Activated T-helper 2 cell treated with anti-CD3 and anti-CD28 coated beads, Interferon-gamma antibody, Interleukin-2, Interleukin-4, amounts not matched to agents 10 μg/mL and 5 μg/mL and 100 μg/mL, durations not matched to agents 14 hours and 24 hours and 36 hours (primary cell): ENCODE results near the gene DVL2. TPM values are rescaled to one million over a fixed set of nuclear protein-coding genes. Genes with fewer than 3 reads are reported as not detected.
"Not testable (repeated sequence)": the region's sequence is repeated elsewhere in the genome, so short reads cannot be mapped to it uniquely, and the experiment has no call there.

ENCODE experiments used
- DNase-seq: peaks from one replicate; pipeline ENCODE4 v3.0.0; 2021; ENCODE audit warnings: low spot score
- H3K27ac Mint-ChIP-seq: one replicate; pipeline ENCODE4 v1.8.0; 2021; ENCODE audit warnings: mixed read lengths
- H3K27me3 Mint-ChIP-seq: one replicate; pipeline ENCODE4 v1.8.0; 2021; ENCODE audit warnings: low read depth, mixed read lengths
- H3K36me3 Mint-ChIP-seq: one replicate; pipeline ENCODE4 v1.8.0; 2021; ENCODE audit warnings: low read depth, mixed read lengths
- H3K4me1 Mint-ChIP-seq: one replicate; pipeline ENCODE4 v1.8.0; 2021; ENCODE audit warnings: low read depth, mixed read lengths
- H3K4me3 Mint-ChIP-seq: one replicate; pipeline ENCODE4 v1.8.0; 2021; ENCODE audit warnings: low read depth, mild to moderate bottlenecking, moderate library complexity, mixed read lengths
- H3K9me3 Mint-ChIP-seq: one replicate; pipeline ENCODE4 v1.8.0; 2021; ENCODE audit warnings: mixed read lengths
- intact Hi-C: fragments of 100-400 bp; cut with micrococcal nuclease; formaldehyde crosslinking; loops from one replicate; pipeline ENCODE4 v1.15.1; 2023
- total RNA-seq: library from RNA; stranded (reverse); gene quantifications from 2 replicates; pipeline ENCODE4 v1.2.3, GENCODE V29; 2022

Gene DVL2
- total RNA-seq, 1 donor from 2014 or later: 69.7 TPM

DNA sequence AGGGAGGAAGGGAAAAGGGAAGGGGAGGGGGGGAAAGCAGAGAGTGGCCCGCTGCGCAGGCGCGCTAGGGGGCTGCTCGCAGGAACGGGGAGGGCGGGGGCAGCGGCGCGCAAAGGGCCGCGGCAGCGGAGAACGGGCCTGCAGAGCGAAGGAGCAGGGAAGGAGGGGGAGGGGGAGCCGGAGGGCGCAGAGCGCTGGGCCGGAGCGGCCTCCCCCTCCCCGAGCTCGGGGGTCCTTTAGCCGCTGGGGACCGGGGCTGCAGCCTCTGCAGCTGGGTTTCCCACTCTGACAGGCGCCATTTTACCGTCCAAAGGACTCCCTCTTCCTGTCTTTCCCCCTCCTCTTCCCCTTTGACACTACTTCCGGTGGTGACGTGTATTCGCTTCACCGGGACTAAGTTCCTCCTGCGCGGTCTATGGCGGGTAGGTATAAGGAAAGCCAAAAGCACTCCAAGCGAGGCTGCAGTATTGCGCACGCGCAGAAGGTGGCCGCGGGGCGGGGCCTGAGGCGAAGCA, 17.4 kb upstream of the DVL2 start, which contains the start of gene CTDNEP1:
CTDNEP1 (minus strand) TSS at position 74 of the 515 bp plus-strand sequence. CDS start 438 bp downstream, outside the sequence.
- H3K36me3 Mint-ChIP-seq: peaks cover 52% of the 10 kb centered on the region
- peak within 1 kb of the TSS; percentile 92 for H3K4me3 Mint-ChIP-seq
- peak; percentile 98 for DNase-seq
- H3K27me3 Mint-ChIP-seq: no peaks in the 10 kb centered on the region
- peaks cover 33% of the 10 kb centered on the region for H3K4me1 Mint-ChIP-seq
- H3K9me3 Mint-ChIP-seq: no peaks in the 10 kb centered on the region
- intact Hi-C loops: loop anchor here (1.0 to 2.0 kb wide), 5 partner anchors 9 to 232 kb away; partner anchors contain the start of genes EIF5A, GABARAP and SLC2A4
- peak within 1 kb of the TSS; percentile 98 for H3K27ac Mint-ChIP-seq

DNA sequence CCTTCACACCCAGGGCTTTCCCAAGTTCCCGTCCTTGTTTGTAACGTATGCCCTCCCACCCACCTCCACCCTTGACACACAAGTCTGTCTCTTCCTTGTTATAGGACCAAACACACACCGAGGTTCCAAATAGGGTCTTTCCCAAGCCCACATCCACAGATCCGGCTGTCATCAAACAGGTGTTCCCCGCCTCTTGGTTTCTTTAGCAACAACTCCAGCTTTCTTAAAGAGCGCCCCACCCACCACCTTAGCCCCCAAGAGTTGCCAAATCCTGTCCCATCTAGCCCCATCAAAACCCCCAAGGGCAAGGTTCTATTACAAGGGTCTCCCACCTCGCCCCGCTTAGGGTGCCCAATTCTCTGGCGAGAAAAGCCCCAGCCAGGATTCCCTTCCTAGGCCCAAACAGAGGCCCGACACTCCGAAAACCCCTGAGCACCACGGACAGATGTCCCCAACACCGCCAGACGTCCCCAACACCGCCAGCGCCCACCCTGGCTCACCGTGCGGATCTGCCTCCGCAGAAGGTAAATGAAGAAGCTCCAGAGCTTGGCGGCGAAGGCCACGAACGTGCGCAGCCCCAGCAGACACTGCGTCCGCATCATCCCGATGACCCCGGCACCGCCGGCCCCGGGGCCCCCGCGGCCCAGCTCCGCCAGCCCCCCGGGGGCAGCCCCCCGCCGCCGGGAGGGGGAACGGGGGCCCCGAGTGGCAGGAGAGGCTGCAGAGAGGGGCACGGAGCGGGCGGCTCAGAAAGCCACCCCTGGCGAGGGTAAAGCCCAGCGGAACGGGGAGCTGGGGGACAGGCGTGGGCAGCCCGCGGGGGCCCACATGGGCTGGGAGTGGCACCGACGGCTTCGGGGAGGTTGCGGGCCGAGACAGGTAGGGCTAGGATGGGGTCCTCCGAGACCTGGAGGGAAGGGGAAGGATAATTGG, 16.6 kb upstream of the DVL2 start:
- Mint-ChIP-seq H3K4me3 (peak overlapping the region; percentile 92), H3K27ac (peak overlapping the region; percentile 87), H3K36me3 (peaks cover 54% of the 10 kb centered on the region), H3K4me1 (peaks cover 36% of the 10 kb centered on the region), H3K27me3 (no peaks in the 10 kb centered on the region), H3K9me3 (no peaks in the 10 kb centered on the region)
- intact Hi-C loops: no loop called here
- no peak for DNase-seq

DNA sequence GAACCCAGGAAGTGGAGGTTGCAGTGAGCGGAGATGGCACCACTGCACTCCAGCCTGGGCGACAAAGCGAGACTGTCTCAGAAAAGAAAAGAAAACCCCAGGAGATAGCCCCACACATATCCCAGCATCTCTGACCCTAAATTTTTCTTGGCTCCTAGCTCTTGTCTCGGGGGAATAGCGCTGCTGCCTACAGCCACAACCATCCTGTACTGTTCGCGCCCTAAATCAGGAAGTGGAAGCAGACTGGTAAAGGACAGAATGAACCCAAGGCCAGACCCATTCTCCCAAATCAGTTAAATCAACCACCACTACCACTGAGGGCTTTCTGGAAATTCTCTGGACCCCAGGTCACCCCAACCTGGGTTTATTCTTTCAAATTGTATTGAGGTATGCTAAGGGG, 15.5 kb upstream of the DVL2 start:
- no peaks in the 10 kb centered on the region for H3K9me3 Mint-ChIP-seq

DNA sequence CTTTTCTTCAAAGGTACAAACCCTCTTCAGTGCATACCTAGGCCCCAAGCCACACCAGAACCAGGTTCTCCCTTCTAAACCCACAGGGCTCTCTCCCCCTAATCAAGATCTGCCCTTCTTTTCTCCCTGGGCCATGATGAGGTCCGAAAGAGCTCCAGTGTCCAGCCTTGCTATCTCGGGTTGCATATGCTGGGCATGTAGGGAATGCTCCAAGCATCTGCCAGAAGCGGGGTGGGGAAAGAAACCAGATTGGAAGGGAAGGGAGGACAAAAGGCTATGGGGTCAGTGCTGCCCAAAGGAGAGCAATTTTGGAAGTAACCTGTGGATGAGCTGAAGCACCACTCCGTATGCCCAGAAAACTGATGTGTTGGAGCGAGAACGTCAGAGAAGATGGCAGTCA, 14.9 kb upstream of the DVL2 start:
- H3K27ac Mint-ChIP-seq: peak overlapping the region; percentile 10
- H3K4me1 Mint-ChIP-seq: peaks cover 31% of the 10 kb centered on the region
- DNase-seq: no peak
- H3K36me3 Mint-ChIP-seq: peaks cover 56% of the 10 kb centered on the region
- peak overlapping the region; percentile 92 for H3K4me3 Mint-ChIP-seq
- H3K9me3 Mint-ChIP-seq: no peaks in the 10 kb centered on the region
- H3K27me3 Mint-ChIP-seq: no peaks in the 10 kb centered on the region
- intact Hi-C loops: no loop called here

More for the DNA sequence above, 15.5 kb upstream of the DVL2 start:
- Mint-ChIP-seq H3K27ac (no peak overlapping the region), H3K4me1 (peaks cover 35% of the 10 kb centered on the region), H3K36me3 (peaks cover 56% of the 10 kb centered on the region), H3K27me3 (no peaks in the 10 kb centered on the region), H3K4me3 (peak overlapping the region; percentile 92)
- DNase-seq: no peak
- intact Hi-C loops: no loop called here

DNA sequence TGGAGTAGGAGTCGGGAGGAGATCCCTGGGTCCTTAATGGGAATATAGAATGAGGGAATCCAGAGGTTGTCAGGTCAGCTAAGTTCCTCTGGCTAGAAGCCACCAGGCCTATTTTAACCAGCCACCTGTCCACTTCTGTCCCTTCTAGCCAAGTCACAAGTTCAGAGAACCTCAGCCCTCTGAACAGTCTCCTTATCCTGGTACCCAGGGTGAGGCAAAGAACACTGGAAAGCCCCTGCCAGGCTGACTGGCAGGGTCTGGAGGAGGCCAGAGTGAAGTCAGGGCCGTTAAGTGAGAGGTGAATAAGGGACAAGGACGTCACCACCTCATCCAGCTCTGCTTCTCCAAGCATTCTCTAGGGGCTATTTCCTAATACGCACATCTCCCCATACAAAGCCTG, 14.5 kb upstream of the DVL2 start:
- no peak overlapping the region for H3K27ac Mint-ChIP-seq
- peaks cover 53% of the 10 kb centered on the region for H3K36me3 Mint-ChIP-seq
- no peaks in the 10 kb centered on the region for H3K9me3 Mint-ChIP-seq
- H3K4me3 Mint-ChIP-seq: peak overlapping the region; percentile 92
- H3K27me3 Mint-ChIP-seq: no peaks in the 10 kb centered on the region
- H3K4me1 Mint-ChIP-seq: peaks cover 29% of the 10 kb centered on the region
- no peak for DNase-seq
- intact Hi-C loops: no loop called here

DNA sequence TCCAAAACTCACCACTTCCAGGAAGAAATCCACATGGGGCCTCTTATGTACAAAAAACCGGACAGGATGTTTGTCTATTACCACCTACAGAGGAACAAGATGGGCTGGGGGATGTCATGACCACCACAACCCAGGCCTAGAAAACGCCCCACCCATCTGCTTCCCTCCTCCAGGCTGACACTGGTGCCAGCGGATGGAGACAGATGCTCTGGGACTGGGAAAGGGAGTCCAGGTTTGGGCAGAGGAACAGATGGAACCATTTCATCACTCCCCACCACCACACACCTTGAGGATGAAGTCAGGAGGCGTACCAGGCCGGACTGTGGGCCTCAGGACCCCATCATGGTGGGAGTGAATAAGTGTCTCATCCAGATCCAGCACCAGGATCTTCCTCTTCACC, 12.5 kb upstream of the DVL2 start:
- intact Hi-C loops: no loop called here
- H3K27ac Mint-ChIP-seq: no peak overlapping the region
- DNase-seq: no peak
- H3K27me3 Mint-ChIP-seq: no peaks in the 10 kb centered on the region
- no peak overlapping the region for H3K4me3 Mint-ChIP-seq
- H3K36me3 Mint-ChIP-seq: peaks cover 53% of the 10 kb centered on the region
- H3K9me3 Mint-ChIP-seq: no peaks in the 10 kb centered on the region
- H3K4me1 Mint-ChIP-seq: peaks cover 30% of the 10 kb centered on the region

DNA sequence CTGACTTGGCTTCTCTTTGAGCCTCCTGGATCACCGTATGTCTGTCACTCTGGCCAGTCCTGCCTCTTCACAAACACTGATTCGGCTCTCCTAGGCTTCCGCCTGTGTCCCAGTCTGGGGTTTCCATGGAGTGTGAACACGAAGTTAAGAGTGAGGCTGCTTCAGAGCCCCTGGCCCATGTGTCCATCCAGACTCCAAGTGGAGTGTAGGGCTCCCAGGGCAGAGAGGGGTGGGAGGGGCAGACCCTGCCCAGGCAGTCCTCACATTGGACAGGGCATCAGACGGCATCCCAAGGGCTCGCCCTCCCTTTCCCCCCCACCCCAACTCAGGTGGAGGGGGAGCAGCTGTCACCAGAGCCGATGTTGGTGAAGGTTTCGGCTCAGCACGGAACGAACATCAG, 9.5 kb upstream of the DVL2 start:
- Mint-ChIP-seq H3K36me3 (peaks cover 59% of the 10 kb centered on the region), H3K4me1 (peaks cover 32% of the 10 kb centered on the region)
- H3K27me3 Mint-ChIP-seq, H3K9me3 Mint-ChIP-seq, DNase-seq, H3K27ac Mint-ChIP-seq, H3K4me3 Mint-ChIP-seq: not testable (repeated sequence)
- intact Hi-C loops: loop anchor here (2.0 kb wide), 2 partner anchors 37 to 63 kb away; partner anchors contain the start of genes EIF5A and SLC2A4

DNA sequence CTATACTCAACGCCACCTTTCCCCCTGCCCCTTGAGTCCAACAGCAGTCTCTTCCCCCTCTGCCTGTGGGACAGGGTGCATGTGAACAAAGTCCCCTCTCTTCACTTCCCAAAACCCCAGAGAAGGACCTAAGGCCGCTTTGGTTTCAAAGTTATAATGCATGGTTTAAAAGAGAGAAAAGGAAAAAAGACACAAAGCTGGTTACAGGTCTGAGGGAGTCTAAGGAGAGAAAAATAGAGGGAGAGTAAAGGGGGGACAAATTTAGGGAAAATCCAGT, 9.1 kb upstream of the DVL2 start:
- Mint-ChIP-seq H3K36me3 (peaks cover 59% of the 10 kb centered on the region), H3K27me3 (no peaks in the 10 kb centered on the region), H3K9me3 (no peaks in the 10 kb centered on the region), H3K4me3 (peak overlapping the region; percentile 76), H3K27ac (peak overlapping the region; percentile 28), H3K4me1 (peaks cover 29% of the 10 kb centered on the region)
- DNase-seq: no peak
- intact Hi-C loops: loop anchor here (2.0 kb wide), 2 partner anchors 37 to 63 kb away; partner anchors contain the start of genes EIF5A and SLC2A4

DNA sequence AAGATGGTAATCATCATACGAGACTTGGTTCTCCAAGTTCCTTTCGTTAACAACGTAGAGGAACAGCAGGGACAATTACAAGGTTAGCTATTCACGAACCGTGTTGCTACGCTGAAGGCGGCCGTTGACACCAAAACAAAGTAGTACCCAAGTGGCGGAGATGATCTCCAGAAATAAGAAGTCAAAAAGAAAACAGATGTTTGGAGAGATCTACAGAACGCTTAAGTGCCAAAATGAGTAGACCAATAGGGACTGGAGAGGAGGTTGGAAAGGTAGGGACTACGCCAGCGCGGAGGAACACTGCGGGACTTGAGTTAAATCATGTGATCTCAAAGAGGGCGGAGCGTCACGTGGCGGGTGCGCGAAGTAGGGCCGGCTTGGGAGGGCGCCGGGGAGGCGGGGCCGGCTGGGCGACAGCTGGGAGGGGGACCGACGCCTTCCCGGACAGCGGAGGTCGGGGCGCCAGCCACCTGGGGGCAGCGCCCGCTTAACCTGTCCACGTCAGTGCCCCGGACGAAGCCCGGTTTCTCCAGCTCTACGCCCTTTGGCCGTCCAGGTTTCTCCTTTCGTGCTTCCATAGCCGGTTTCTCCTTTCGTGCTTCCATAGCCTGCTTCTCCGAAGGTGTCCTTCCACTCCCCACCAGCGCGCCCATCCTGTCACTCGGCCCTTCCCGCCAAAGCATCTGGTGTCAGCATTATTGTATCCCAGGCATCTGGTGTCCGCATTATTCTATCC, 8.6 kb upstream of the DVL2 start:
- Mint-ChIP-seq H3K9me3 (no peaks in the 10 kb centered on the region), H3K27ac (peak overlapping the region; percentile 95), H3K4me3 (peak overlapping the region; percentile 98), H3K4me1 (peaks cover 29% of the 10 kb centered on the region), H3K36me3 (peaks cover 58% of the 10 kb centered on the region), H3K27me3 (no peaks in the 10 kb centered on the region)
- peak; percentile 92 for DNase-seq
- intact Hi-C loops: loop anchor here (1.0 to 2.0 kb wide), 3 partner anchors 9 to 64 kb away; partner anchors contain the start of genes EIF5A, ELP5 and SLC2A4

DNA sequence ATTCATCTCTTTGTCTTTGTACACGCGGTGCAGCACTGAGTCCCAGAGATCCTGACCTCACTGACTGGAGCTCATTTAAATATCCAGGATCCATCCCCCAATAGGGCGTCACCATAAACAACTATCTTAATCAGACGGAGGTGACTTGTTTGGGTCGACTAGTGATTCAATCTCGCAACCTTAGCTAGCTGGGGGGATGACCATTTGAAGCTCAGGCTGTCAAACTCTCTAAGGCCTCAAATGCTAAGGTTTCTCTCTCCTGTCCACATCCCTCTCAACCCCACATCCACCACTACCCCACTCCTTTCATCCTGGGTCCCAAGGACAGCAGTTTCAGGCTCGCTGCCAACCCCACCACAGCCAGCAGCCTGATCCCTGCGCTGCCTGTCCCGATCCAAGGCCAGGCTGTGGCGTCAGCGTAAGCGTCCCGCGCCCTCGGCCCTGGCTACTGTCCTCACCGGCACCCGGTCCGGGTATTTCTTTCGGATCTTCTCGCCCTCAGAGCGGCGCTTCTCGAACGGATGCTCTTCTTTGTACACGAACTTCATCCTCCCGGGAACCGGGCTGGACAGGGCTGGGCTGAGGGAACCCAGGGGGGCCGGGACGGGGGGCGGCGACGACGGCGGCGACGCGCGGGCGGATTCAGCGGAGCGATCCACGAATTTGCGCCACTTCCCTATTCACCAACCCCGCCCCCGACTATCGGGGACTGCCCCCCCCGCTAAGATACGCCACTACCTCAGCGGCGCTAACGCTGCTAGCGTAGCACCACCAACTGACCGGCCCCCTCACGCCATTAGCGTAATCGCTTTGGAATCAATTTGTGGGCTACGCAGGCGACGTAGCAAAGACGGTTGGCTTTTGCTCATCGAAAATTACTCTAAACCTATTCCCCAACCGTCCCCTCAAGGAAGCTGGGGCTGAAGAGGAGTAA, 7.7 kb upstream of the DVL2 start, which contains the start of gene GABARAP:
GABARAP (minus strand) TSS at position 667 of the 934 bp plus-strand sequence; CDS start at position 548, 119 bp downstream.
- Mint-ChIP-seq H3K27me3 (no peaks in the 10 kb centered on the region), H3K4me1 (peaks cover 32% of the 10 kb centered on the region), H3K36me3 (peaks cover 62% of the 10 kb centered on the region), H3K27ac (peak within 1 kb of the TSS; percentile 95), H3K4me3 (peak within 1 kb of the TSS; percentile 98), H3K9me3 (no peaks in the 10 kb centered on the region)
- intact Hi-C loops: loop anchor here (1.0 to 2.0 kb wide), 3 partner anchors 10 to 65 kb away; partner anchors contain the start of genes EIF5A, ELP5 and SLC2A4
- DNase-seq: peak; percentile 88

DNA sequence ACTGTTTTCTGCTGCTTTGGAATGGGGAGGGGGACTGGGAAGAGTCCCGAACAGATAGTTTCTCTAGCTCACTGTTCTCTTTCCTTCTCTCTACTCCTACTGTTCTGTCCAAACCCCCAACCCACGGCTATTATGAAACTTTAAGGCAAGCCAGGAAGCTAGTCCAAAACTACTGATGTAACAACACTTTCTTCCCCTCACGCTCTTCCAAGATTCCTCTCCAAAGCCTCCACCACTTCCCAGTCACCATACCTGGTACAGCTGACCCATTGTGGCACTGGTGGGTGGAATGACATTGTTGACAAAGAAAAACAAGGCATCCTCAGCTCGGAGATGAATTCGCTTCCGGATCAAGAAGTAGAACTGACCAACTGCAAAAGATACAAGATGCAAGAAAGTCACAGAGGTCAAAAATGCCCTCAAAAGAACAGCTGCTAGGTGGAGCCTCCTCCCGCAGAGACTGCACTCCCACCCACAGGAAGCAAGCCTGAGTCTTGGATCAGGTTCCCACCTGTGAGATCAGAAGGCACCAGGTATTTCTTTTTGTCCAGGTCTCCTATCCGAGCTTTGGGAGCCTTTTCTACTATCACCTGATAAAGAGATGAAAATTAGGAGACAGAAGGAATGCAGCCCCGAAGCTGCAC, 6.9 kb upstream of the DVL2 start:
- H3K4me3 Mint-ChIP-seq: peak overlapping the region; percentile 98
- H3K4me1 Mint-ChIP-seq: peaks cover 34% of the 10 kb centered on the region
- intact Hi-C loops: no loop called here
- no peak for DNase-seq
- H3K27me3 Mint-ChIP-seq: no peaks in the 10 kb centered on the region
- peak overlapping the region; percentile 95 for H3K27ac Mint-ChIP-seq
- H3K36me3 Mint-ChIP-seq: peaks cover 62% of the 10 kb centered on the region
- no peaks in the 10 kb centered on the region for H3K9me3 Mint-ChIP-seq
